Stimulated activated CD4-positive, alpha-beta T cell treated with anti-CD3 and anti-CD28 coated beads, Interleukin-4, amount 100 ng/mL, for 4 hours (primary cell): ENCODE results near the gene ANGPTL7.
"Not testable (repeated sequence)": the region's sequence is repeated elsewhere in the genome, so short reads cannot be mapped to it uniquely, and the experiment has no call there.

Experiments
- DNase-seq, 2 experiments: peaks; one replicate each; pipeline ENCODE4 v3.0.0-alpha.2; 2020

The ANGPTL7 gene, protein sequence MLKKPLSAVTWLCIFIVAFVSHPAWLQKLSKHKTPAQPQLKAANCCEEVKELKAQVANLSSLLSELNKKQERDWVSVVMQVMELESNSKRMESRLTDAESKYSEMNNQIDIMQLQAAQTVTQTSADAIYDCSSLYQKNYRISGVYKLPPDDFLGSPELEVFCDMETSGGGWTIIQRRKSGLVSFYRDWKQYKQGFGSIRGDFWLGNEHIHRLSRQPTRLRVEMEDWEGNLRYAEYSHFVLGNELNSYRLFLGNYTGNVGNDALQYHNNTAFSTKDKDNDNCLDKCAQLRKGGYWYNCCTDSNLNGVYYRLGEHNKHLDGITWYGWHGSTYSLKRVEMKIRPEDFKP

DNA sequence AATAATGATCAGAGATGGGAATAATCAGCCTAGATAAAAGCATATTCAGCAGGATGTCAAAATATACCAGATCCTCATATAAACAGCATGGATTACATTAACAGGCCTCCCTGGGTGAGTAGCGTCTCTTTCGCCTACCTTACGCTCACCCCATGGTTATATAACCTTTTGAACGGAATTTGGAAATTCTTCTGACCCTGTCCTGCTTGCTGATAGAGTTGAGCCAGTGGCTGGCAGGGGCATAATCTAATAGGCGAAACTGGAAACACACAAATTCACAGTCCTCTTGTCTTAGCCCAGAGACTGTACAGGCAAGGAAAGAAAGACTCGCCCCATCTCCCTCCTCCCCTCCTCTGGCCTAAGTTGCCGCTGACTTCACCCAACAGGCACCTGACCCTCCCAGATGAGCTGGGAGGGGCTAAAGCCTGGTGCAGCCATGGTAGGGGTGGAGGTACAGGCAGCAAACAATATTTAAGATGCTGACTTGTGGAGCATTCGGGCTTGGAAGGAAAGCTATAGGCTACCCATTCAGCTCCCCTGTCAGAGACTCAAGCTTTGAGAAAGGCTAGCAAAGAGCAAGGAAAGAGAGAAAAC lies at the start of gene ANGPTL7:
ANGPTL7 (plus strand) TSS at position 498 of the 594 bp plus-strand sequence. CDS start 225 bp downstream, outside the sequence.
- no peak for DNase-seq

DNA sequence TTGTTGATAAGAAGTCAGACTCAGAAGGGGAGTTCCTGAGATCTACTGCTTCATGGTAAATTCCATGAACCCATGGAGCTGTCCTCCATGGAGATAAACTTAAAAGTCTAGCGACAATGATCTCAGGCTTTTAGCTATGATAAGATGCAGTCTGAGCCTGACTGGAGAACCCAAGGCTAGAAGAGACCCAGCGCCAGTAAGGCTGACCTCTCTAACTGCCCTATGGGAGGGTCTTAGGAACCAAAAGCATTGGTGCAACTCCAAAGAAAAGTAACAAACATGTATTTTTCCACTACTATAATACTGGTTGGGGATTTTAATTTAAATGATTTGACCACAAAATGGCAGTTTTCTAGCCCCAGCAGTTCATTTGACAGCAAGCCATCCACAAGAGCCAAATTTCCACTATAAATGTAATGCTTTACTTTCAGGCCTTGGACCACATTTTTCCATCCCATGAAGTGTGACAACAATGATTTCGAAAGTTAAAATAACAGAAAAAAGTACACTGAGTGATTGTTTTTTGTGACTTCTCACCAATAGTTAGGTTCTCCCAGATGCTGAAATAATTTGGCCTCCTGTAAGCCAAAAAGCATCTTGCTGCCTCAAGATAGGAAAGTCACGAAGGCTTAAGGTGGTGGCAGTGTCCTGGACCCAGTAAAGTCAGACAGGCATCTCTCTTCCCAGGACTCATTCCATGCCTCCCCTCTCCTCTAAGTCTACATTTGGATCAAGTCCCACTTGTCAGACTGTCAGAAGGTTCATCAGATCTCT lies 46.4 kb upstream of the ANGPTL7 start:
- DNase-seq = no peak

GRCh38 chr1:11143401-11143800 lies 45.8 kb upstream of the ANGPTL7 start:
- DNase-seq = no peak

- no peak for DNase-seq
Measured at GRCh38 chr1:11143907-11144306, 45.2 kb upstream of the ANGPTL7 start.

- no peak for DNase-seq
Measured at GRCh38 chr1:11144570-11145256, 44.4 kb upstream of the ANGPTL7 start.

GRCh38 chr1:11145741-11146140 lies 43.4 kb upstream of the ANGPTL7 start:
- no peak for DNase-seq

- DNase-seq = no peak
Measured at GRCh38 chr1:11147197-11147770, 41.9 kb upstream of the ANGPTL7 start.

DNA sequence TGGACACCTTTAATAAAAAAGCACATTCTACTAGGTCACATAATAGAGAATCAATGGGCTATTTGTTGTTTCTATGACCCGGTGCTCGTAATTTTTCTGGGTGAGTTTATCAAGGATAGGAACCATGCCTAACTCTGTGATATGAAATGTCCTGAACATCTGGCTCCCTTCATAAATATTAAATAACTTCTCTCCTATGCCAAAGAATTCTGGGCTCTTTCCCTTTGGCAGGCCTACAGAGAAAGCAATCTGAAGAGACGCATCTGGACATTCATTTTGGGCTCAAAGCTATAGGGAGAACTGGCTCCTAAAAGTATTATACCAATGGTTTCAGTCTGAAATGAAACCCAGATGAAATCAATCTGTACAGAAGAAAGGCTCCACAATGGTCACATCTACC lies 38.8 kb upstream of the ANGPTL7 start:
- DNase-seq = no peak

- DNase-seq = no peak
Measured at GRCh38 chr1:11151114-11151513, 38.0 kb upstream of the ANGPTL7 start.

DNA sequence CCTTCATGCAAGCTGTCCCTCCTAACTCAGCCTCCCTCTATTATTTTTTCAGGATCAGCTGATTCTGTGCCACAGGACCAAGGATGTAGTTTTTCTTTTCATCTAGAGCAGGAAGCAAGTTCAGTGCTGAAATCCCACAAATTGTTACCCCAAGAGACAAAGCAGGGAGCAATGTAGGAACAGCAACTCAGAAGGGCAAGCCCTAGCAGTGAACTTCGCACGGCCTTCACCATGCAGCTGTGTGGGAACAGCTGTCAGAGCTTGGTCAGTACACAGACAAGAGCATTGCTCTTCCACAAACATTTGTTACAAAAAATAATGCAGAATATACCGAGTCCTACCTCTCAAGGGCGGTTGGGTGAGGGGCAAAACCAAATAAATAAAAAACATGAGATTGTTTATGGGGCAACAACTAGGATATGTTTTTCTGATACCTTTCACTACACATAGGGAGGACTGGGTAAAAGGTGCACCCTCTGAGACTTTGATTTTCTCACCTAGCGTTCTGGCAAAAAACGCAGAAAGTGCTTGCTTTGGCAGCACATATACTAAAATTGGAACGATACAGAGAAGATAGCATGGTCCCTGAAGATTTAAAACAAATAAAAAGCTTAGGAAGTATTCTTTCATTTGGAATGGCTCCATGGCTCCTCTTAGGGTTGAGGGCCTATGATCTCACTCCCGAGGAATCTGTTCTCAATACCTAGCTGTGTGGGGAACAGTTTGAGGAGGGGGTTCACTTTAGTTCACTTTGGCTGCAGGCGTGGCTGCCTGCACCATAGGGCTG lies 37.1 kb upstream of the ANGPTL7 start:
- no peak for DNase-seq

- DNase-seq = no peak
Measured at GRCh38 chr1:11152755-11153154, 36.4 kb upstream of the ANGPTL7 start.

GRCh38 chr1:11153184-11153583 lies 36.0 kb upstream of the ANGPTL7 start:
- no peak for DNase-seq

DNA sequence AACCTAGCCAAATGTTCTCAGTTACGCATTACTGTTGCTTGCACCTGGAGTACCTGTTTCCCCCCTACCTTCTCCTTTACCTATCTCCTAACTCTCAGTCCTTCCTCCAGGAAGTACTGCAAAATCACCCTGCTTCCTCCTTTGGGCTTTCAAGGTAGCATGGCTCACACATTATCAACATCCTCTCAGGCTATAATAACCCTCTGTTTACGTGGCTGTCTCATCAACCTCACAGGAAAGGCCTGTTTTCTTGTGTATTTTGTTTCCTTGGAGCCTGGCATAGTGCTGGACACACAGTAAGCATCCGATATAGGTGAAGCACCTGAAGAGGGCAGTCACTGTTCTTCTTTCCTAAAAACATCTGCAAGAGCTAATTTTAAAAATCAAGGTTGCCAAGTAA lies 32.7 kb upstream of the ANGPTL7 start:
- no peak for DNase-seq

- DNase-seq = no peak
Measured at GRCh38 chr1:11156963-11157362, 32.2 kb upstream of the ANGPTL7 start.

DNA sequence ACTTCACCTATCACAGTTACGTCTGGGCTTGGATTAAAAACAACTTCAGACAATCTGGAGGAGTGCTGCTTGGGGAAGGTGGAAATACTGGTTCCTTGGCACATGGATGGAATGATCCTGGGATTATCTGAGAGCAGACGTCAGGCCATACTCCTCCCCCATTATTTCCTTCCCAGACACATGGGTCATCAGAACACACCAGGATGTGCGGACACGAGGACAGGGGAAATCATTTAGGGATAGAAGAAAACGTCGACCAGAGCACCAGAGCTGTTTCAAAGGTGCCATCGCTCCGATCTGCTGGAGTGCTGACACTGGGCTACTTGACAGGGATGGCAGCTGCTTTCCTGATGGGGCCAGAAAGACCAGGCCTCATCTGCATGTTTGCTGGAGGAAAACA lies 31.8 kb upstream of the ANGPTL7 start:
- DNase-seq = no peak

- DNase-seq = no peak
Measured at GRCh38 chr1:11157867-11158266, 31.3 kb upstream of the ANGPTL7 start.

DNA sequence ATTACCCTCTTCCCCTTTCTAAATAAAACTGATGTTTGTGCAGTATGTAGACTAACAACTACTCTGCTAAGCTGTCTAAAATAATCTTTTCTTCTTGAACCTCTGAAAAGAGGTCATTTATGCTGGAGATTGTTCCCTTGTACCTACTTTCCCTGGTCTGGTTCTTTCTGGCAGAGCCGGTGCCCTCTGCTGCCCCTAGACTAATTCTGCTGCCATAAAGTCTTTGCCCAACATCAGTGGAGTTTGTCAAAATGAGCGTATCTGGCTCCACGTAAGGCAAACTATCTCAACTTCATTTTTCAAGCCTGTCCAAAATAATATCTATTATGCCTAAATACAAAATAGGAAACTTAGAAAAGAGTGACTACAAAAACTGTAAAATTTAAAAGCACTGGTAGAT lies 30.9 kb upstream of the ANGPTL7 start:
- DNase-seq = no peak

DNA sequence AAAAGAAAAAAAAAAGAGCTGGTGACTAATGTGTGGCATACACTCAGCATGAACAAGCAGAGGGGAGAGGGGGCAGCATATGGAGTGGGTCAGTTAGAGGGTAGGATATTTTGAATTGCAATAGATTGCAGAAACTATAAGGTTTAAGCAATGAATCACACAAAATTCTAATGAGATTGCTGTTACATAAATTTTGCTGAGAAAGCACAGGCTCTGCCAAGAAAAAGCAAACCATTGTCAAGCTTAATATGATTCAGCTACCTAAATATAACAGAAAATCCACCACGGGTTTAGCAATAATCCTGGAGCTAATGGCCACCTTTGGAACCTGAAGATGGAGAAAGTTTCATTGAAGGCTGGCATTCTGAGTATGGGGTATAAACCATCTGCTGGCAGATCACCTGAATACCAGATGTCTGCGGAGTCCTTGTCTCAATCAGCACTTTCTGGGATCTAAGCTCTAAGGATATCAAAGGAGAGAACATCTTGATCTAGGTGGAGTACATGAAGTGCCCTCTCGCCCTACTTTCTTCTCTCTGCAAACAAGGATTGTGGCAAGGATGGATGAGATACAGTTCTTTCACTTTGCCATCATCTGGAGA lies 30.3 kb upstream of the ANGPTL7 start:
- no peak for DNase-seq

- not testable (repeated sequence) for DNase-seq
Measured at GRCh38 chr1:11162752-11163151, 26.4 kb upstream of the ANGPTL7 start.

DNA sequence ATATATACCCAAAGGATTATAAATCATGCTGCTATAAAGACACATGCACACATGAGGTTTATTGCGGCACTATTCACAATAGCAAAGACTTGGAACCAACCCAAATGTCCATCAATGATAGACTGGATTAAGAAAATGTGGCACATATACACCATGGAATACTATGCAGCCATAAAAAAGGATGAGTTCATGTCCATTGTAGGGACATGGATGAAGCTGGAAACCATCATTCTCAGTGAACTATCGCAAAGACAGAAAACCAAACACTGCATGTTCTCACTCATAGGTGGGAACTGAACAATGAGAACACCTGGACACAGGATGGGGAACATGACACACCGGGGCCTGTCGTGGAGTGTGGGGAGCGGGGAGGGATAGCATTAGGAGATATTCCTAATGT lies 22.4 kb upstream of the ANGPTL7 start:
- DNase-seq = not testable (repeated sequence)

DNA sequence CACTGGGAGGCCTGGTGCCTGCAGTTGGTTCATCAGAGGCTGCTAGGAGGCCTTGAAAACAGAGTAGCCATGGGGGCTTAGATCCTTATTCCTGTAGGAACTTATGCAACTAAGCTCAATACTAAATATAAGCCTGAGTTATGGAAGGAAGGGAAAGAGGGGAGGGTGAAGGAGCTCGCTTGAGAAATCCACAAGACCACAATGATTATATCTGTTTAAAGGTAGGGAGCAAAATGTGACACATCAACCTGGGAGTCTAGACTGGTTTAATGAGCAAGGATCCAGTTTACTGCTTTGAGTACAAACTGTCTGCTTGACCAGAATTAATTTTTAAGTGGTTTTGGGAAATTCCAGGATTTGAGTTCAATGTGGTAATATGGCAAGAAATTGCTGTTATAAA lies 20.4 kb upstream of the ANGPTL7 start:
- DNase-seq = no peak

DNA sequence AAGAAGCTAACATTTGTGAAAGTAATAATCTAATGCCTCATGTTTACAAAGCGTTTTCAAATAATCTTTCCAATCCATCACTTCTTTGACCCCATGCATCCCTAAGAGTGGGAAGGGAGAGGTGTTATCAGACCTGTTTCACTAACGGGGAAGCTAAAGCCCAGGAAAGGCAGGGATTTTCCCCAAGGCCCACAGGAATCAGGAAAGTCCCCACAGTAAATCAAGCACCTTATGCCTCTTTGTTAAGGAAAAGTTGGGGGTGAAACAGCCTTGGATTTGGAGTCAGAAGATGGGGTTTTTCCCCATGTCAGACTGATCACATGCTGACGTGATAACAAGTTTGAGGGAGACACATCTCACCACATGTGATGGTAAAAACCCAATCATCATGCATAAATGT lies 20.0 kb upstream of the ANGPTL7 start:
- no peak for DNase-seq
